Lower lobe of right lung (tissue), 2 donors: Measurements from ENCODE around the gene HMGA1. TPM values are rescaled to one million over a fixed set of nuclear protein-coding genes. Genes with fewer than 3 reads are reported as not detected.
A peak's percentile ranks its signal among the peaks of the same experiment; 100 is the strongest.
"Not testable (repeated sequence)": the region's sequence is repeated elsewhere in the genome, so short reads cannot be mapped to it uniquely, and the experiment has no call there.

Source experiments
- ATAC-seq, 2 donors: fragments of 200-7000 bp; cut with Tn5 transposase; one replicate each; pipeline ENCODE4 v1.9.1; 2020 to 2022; ENCODE audit warnings: mild to moderate bottlenecking in 2 of 2, moderate library complexity in 2 of 2
- DNase-seq: peaks from one replicate; pipeline ENCODE4 v3.0.0-alpha.2; 2020
- H3K27ac ChIP-seq: fragments of 200-600 bp; one replicate; pipeline ENCODE4 v1.8.0; 2022
- H3K27me3 ChIP-seq: fragments of 200-600 bp; one replicate; pipeline ENCODE4 v1.8.0; 2022; ENCODE audit warnings: low read depth
- H3K36me3 ChIP-seq: fragments of 200-600 bp; one replicate; pipeline ENCODE4 v1.8.0; 2022; ENCODE audit warnings: mild to moderate bottlenecking
- H3K4me1 ChIP-seq: fragments of 200-600 bp; one replicate; pipeline ENCODE4 v1.8.0; 2022
- H3K4me3 ChIP-seq: fragments of 200-600 bp; one replicate; pipeline ENCODE4 v1.8.0; 2022; ENCODE audit warnings: mild to moderate bottlenecking
- H3K9me3 ChIP-seq: fragments of 200-600 bp; one replicate; pipeline ENCODE4 v1.8.0; 2022
- CTCF ChIP-seq: fragments of 200-600 bp; IDR thresholded peaks from one replicate; pipeline ENCODE4 v1.8.0; 2022; ENCODE audit warnings: antibody characterized with exemption, mild to moderate bottlenecking
- intact Hi-C: fragments of 100-400 bp; cut with DNase I; formaldehyde crosslinking; loops from one replicate; pipeline ENCODE4 v1.11.0; 2022
- total RNA-seq: library from RNA; stranded (reverse); fragmentation: NEBNext Ultra II Directional; extraction: Animal tissue kit (Norgen Biotek cat#: 25700); gene quantifications from one replicate; pipeline ENCODE4 v1.2.1, GENCODE V29; 2021
- donor health status: DM: no; HTN: yes; CAD: no; lungs with severe emphysema.

Gene HMGA1
- total RNA-seq, 1 donor from 2014 or later = 63.5 TPM

- DNase-seq (peak; percentile 34), ATAC-seq (peak; percentile 63 to 66)
- peak overlapping the region; percentile 83 for H3K4me3 ChIP-seq
- no peaks in the 10 kb centered on the region for H3K9me3 ChIP-seq
- no peak for TF ChIP-seq CTCF
- peaks cover 22% of the 10 kb centered on the region for H3K4me1 ChIP-seq
- peak overlapping the region; percentile 81 for H3K27ac ChIP-seq
- H3K27me3 ChIP-seq = no peaks in the 10 kb centered on the region
- H3K36me3 ChIP-seq = no peaks in the 10 kb centered on the region
- intact Hi-C loops = no loop called here
These were observed 13.0 kb downstream of the HMGA1 start for GRCh38 chr6:34249469-34250261.

GRCh38 chr6:34252395-34252794 lies 15.7 kb downstream of the HMGA1 start:
- intact Hi-C loops, H3K27ac ChIP-seq, ATAC-seq, H3K27me3 ChIP-seq, H3K4me3 ChIP-seq, H3K9me3 ChIP-seq, H3K36me3 ChIP-seq, DNase-seq: not testable (repeated sequence)
- peaks cover 15% of the 10 kb centered on the region for H3K4me1 ChIP-seq

- ATAC-seq (no peak), DNase-seq (no peak)
- no peak for TF ChIP-seq CTCF
- H3K4me1 ChIP-seq = no peaks in the 10 kb centered on the region
- no peaks in the 10 kb centered on the region for H3K36me3 ChIP-seq
- H3K9me3 ChIP-seq = peaks cover 5% of the 10 kb centered on the region
- H3K4me3 ChIP-seq = no peak overlapping the region
- no peak overlapping the region for H3K27ac ChIP-seq
- intact Hi-C loops = no loop called here
- no peaks in the 10 kb centered on the region for H3K27me3 ChIP-seq
These were observed 22.9 kb downstream of the HMGA1 start for GRCh38 chr6:34259529-34260069.

GRCh38 chr6:34260576-34261267 lies 24.0 kb downstream of the HMGA1 start:
- H3K27me3 ChIP-seq = no peaks in the 10 kb centered on the region
- peaks cover 5% of the 10 kb centered on the region for H3K9me3 ChIP-seq
- DNase-seq (no peak), ATAC-seq (no peak)
- no peaks in the 10 kb centered on the region for H3K36me3 ChIP-seq
- no peaks in the 10 kb centered on the region for H3K4me1 ChIP-seq
- H3K27ac ChIP-seq = no peak overlapping the region
- TF ChIP-seq CTCF = no peak
- intact Hi-C loops = no loop called here
- H3K4me3 ChIP-seq = no peak overlapping the region

GRCh38 chr6:34263484-34263883 lies 26.8 kb downstream of the HMGA1 start:
- not testable (repeated sequence) for ATAC-seq

GRCh38 chr6:34267746-34268145 lies 31.1 kb downstream of the HMGA1 start:
- peaks cover 11% of the 10 kb centered on the region for H3K4me1 ChIP-seq
- peaks cover 4% of the 10 kb centered on the region for H3K9me3 ChIP-seq
- ATAC-seq (no peak), DNase-seq (no peak)
- H3K36me3 ChIP-seq = no peaks in the 10 kb centered on the region
- intact Hi-C loops = no loop called here
- TF ChIP-seq CTCF = no peak
- no peaks in the 10 kb centered on the region for H3K27me3 ChIP-seq
- H3K4me3 ChIP-seq = no peak overlapping the region
- H3K27ac ChIP-seq = no peak overlapping the region

More at GRCh38 chr6:34263484-34263883, 26.8 kb downstream of the HMGA1 start:
- H3K4me1 ChIP-seq, H3K36me3 ChIP-seq, H3K27me3 ChIP-seq, H3K4me3 ChIP-seq, H3K27ac ChIP-seq, DNase-seq, intact Hi-C loops, H3K9me3 ChIP-seq: not testable (repeated sequence)

- H3K27me3 ChIP-seq, H3K36me3 ChIP-seq, H3K4me3 ChIP-seq, ATAC-seq, intact Hi-C loops, H3K9me3 ChIP-seq, H3K27ac ChIP-seq, DNase-seq: not testable (repeated sequence)
- peaks cover 20% of the 10 kb centered on the region for H3K4me1 ChIP-seq
These were observed 32.5 kb downstream of the HMGA1 start for GRCh38 chr6:34269132-34269531.

- H3K4me1 ChIP-seq = peaks cover 20% of the 10 kb centered on the region
- DNase-seq, H3K27me3 ChIP-seq, H3K27ac ChIP-seq, intact Hi-C loops, H3K36me3 ChIP-seq, H3K4me3 ChIP-seq, H3K9me3 ChIP-seq, ATAC-seq: not testable (repeated sequence)
These were observed 33.1 kb downstream of the HMGA1 start for GRCh38 chr6:34269658-34270341.
